GM19023 (cell line): Measurements from ENCODE around the gene GNPTG.

Experiments
- ATAC-seq: cut with Tn5 transposase; IDR thresholded peaks from one replicate; pipeline ENCODE4 v1.9.1; 2021; ENCODE audit warnings: mild to moderate bottlenecking, moderate library complexity; ENCODE audit not compliant: unreplicated experiment

GNPTG gene

DNA sequence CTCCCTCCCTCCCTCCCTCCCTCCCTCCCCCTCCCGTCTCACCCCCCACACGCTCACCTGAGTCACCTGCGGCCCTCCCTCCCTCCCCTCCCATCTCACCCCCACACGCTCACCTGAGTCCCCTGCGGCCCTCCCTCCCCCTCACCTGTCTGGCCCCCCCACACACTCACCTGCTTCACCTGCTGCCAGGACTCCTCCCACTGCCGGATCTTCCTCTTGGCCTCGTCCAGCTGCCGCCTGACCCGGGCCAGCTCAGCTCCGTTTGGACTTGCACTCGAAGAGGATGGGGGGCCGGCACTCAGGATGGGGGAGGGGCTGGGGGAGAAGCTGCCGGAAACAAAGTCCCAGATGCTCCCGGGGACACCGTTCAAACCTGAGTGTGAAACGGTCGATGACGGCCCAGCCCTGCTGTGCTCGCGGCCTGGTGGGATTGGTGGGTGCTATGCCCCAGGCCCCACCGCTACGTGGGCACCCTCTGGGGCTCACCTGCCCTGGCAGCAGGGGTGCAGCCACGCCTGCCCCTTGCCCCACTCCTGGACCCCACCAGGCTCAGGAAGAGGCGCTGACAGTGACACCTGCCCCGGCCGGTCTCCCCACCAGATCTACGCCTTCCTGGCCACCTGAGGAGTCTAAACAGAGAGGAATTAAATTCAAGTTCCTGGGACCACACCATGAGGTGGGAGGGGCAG lies 15.9 kb downstream of the GNPTG start:
- ATAC-seq: no peak

DNA sequence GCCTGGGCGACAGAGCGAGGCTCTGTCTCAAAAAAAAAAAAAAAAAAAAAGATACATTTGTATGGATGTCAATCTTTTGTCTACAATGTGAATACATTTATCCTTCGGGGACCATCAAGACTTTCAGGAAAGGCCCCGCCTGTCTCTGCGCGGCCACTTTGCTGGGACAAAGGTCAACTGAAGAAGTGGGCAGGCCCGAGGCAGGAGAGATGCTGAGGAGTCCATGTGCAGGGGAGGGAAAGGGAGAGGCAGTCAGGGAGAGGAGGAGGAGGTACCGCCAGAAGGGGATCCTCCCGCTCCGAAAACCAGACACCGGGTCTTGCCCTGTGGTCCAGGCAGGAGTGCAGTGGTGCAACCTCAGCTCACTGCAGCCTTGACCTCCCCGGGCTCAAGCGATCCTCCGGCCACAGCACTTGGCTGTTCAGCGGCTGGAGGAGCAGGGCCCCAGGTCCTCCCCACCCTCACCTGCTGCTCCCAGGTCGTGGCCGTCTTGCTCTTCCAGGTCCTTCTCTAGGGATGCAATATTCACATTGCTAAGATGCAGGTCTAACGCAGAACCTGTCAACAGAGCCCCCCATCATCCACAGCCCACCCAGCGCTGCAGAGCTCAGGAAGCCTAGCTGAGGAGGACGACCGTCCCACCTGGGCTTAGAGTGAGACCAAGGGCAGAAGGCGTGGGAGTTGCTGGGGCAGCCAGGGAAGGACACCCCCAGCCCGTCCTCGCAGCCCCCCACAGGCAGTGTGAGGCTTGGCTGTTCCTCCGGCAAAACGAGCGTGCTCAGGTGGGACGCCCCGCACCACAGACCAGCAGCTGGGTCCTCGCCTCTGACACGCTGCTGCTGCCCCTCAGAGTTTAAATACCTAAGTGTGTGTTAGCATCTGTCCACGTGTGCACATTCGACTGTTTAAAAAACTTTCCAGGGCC lies 19.6 kb downstream of the GNPTG start:
- no peak for ATAC-seq

DNA sequence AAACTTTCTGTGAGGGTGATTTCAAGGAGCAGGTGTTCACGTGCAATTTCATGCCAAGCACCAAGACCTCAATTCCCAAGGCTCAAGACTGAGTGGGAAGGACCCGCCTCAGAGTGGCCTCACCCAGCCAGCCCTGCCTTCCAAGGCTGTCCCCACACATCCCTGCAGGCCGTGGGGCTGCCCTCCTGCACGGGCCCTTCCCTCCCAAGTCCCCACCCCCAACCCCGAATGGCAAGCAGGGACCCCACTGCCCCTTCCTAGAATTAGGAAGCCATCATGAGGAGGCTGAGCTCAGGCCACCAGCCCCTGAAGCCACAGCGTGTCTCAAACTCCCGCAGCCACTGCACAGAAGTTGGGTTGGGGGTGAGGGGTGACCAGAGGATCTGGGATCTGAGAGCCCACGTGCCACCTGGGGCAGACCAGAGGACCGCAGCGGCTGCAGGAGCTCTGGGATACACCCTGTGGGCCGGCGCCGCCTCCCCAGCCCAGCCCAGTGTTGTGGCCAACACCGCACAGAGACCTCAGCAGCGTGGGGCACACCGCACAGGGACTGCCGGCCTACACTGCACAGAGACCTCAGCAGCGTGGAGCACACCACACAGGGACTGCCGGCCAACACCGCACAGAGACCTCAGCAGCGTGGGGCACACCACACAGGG lies 20.7 kb downstream of the GNPTG start:
- no peak for ATAC-seq

DNA sequence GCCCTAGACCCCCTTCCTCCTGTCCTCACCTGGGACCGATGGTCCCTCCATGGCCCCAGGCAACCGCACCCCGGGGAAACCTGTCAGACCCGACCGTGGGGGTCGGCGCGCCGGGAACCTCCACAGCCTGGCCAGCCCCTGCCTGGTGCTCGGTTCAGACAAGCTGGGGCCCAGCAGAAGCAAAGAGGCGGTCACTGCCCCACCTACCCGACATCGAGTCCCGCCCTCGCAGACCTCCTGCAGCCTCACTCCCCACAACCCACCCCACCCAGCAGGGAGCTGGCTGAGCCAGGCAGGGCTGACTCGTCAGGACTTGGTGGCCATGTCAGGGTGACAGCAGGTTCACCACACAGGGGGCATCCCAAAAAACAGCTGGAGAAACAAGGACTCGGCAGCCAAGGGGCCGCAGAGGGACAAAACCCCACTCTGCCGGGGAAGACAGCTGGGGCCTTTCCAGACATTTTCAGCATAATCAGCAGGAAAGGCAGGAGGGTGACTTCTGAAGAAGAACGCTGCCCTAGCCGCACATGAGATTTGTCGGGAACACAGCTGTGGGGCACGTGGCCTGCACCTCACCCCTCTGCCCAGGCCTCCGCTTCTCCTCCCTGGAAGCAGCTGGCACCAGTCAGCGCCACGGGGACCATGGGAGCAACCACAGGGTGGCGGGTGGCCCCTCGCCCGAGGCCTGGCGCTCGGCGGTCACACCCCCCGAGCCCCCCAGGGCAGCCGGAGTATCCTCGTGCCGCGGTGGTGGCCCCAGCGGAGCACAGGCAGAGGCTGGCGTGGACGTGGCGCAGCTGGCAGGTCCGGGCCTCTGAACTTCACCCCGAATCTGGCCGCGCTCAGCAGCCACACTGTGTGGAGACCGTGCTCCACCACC lies 22.9 kb downstream of the GNPTG start:
- no peak for ATAC-seq

DNA sequence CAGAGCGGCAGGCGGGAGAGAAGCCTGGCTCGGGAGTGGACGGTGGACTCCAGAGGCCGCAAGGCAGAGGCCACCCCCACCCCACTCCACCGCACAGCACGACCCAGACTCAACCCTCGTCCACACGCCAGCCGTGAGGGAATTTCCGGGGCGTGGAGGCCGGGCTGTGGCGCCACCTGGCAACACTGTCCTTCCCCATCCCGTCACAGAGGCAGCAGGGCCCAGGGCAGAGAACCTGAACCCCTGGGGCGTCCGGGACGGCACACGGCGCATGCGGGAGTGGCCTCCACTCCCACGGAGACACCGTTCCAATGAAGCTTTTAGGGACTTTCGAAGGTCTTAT lies 23.5 kb downstream of the GNPTG start:
- no peak for ATAC-seq

DNA sequence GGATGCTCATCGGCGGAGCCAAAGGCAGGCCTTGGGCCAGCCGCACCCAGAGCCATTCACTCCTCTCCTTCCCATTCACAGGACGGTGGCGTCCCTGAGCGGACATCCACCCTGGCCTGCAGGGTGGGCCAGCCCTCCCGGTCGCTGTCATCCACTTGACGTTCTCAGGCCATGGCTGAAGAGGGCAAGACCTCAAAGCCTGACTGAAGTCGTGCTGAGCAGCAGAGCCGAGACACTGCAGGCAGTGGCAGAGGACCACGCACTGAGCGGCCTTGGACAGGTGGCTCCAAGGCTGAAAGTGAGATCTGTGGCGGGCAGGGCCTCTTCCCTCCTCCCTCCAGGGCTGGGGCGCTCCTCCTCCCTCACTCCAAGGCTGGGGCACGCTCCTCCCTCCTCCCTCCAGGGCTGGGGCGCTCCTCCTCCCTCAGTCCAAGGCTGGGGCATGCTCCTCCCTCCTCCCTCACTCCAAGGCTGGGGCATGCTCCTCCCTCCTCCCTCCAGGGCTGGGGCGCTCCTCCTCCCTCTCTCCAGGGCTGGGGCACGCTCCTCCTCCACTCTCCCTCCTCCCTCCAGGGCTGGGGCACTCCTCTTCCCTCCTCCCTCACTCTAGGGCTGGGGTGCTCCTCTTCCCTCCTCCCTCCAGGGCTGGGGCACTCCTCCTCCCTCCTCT lies 24.1 kb downstream of the GNPTG start:
- ATAC-seq: no peak

DNA sequence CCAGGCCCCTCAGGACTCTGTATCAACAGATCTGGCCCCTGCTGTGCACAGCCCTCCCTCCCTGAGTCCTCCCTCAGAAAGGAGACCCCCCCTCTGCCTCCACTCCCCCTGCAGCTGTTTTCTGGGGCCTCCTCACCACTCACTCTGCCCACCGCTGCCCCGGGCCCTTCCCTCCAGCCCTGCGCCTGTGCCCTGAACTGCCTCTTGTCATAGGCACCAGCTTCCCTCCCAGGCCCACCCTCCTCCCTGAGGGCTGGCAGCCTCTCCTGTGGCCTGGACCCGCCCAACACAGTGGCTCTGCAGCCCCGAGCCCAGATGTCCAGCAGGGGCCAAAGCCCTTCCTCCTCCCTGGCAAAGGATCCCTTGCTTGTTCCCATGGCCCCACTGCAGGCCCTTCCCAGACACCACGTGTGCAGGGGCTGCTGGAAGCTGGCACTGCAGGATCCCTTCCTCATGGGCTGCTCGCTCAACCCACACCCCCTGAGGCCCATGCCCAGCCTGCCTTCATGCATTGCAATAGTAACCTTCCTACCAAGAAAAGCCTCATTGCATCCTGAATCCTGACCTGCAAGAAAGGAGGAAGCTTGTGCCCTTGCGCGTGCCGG lies 25.8 kb downstream of the GNPTG start:
- ATAC-seq: no peak

DNA sequence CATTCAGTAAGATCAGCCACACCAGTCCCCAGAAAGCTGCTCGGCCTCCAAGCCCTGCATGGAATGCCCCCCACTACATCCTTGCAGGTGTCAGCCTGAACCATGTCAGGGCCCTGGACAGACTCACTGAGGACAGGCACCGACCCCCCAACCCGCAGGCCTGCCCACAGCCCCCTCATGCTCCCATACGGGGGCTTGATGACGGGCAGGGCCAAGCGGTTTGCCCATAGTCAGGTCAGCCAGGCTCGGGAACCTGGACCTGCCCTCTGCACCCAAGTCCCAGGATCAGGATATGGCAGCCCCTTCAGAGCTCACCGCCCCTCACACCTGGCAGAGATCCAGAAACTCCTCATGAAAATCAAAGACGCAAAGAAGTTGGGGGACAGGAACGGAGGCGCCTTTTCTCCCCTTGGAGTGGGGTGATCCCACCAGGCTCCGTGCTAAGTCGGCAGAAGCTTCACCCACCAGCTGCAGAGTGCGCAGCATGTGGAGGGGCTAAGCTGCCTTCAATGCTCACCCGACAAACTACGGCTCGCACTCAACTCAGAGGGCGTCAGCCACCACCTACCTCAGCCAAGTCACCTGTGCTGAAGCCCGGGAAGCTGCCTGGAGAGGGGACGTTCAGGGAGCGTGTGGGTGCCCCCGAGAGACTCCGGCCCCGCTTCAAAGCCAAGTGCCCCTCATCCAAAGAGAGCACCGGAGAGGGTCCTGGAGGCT lies 26.5 kb downstream of the GNPTG start:
- ATAC-seq: no peak

DNA sequence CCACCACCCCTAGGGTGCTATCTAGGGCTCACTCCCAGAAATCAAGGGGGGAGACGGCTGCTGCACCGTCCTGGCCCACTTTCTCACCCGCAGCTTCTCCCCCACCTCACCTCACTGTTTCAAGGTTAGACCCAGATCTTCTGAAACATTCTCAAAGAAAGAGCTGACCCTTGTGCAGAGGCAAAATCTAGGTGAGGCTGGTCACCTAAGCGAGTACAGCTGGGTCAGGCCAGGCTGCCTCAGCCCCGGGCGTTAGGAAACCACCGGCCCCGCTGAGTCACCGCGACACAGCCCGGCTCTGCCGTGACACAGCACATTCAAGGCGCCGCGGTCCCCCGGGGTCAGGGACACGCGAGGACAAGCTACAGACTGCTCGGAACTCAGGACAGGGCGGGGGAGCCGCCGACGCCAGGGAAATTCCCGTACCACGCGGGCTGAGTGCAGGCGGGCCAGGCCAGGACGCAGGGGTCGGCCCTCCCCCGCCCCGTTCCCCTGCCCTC lies 27.1 kb downstream of the GNPTG start:
- peak; percentile 44 for ATAC-seq

DNA sequence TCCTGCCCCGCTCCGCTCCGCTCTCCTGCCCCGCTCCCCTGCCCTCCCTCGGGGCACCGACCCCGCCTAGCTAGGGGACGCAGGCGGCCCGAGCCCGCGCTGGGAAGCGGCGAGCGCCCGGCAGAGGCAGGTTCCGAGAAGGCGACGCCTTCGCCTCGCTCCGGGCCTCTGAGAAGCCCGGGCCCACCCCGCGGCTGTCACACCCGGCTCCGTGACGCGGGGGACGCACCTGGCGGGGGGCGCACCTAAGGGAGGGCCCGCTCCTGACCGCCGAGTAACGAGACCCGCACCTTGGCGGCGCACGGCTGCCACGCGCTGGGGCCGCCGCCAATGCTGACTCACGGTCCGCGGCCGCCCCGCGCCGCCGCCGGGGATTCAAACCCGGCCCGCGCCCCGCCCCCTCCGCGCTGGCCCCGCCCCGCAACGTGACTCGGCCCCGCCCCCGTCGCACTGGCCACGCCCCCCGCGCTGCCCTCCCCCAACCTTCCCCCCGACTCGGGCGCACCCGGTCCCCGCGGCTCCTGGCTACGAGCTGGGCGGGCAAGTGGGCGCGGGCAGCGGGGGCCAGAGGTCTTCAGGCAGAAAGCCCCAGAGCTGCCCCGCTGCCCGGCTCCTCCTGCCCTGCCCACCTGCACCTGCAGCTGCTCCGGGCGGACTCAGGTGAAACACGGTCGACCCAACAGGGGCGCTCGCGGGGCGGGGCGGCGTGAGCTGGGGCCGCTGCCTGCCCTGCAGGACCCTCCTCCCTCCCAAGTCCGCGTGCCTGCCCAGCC lies 27.8 kb downstream of the GNPTG start:
- peak; percentile 55 for ATAC-seq

DNA sequence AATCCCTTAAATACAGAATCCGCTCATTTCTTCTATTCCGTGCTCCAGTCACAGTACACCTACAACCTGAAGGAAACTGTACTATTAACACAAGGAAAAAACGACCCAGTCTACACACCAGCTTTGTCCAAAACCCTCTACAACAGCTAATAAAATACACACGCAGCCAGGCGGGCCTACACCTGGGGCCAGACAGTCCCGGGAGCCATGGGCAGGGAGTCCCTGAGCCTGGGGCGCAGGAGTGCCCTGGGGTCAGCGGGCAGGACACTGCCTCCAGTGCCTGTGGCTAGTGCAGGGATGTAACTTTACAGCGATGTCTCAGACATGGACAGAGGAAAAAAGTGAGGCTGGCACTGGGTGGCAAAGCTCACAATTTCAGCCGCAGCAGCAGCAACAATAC lies 28.5 kb downstream of the GNPTG start:
- ATAC-seq: no peak

DNA sequence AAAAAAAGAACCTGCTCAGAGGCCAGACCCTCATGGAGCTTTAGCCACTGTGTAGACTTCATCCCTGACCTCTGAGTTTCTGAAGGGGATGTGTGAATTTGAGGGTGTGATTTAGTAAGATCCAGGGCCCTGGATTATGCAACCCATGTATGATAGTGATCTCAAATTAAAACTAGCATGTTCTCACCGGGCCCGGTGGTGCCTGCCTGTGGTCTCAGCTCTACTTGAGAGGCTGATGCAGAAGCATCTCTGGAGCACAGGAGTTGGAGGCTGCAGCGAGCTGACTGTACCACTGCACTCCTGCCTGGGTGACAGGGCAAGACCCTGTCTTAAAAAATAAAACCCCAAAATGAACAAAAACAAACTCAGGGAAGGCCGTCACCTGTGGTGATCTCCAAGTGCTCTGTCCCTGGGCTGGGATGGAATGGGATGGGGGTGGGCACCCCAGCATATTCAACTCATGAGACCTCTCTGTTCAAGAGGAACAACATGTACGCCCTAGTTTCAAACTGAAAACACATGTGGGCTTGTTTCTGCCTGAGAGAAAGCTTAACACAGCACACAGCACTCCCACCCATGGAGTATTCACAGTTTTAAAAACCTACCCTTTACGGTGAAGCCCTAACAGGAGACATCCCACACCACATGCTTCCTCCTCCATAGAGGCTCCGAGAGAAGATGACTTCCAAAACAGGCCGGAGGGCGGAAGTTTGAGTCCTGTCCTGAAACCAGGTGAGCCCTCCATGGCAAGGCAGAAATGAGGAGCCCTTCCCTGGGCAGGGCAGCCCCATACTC lies 30.1 kb downstream of the GNPTG start:
- no peak for ATAC-seq

DNA sequence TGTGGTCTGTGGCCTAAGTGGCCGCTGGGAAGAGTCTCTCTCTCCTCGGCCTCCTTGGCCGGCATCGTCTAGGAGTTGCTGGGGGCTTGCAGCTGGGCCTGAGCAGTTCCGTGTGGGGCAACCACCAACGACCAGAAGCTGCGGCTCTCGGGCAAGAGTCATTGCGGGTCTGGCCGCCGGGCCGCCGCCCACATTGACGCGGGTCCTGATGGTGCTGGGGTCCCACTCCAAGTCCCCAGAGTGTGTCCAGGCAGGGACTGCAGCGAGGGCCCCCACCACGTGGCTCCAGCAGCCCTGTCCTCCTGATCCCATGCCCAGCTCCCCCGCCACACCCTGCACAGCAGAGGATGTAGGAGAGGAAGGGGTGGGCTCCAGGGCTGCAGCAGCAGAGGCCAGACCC lies 31.8 kb downstream of the GNPTG start:
- no peak for ATAC-seq

DNA sequence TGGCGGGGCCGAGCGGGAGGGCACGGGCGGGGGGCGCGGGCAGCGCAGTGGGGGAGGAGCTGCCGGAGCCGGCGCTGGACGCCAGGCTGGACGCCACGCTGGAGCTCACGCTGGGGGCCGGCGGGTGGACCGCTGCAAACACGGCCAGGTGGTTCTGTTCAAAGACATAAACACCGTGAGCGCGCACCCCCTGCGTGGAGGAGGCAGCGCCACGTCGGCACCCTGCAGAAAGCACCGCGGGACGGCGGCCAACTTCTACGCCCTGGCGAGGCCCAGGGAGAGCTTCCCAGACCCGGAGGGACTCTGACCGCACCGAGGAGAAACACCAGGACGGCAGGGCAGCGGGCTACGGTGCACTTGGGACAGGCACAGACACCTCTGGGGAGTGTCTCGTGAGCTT lies 33.5 kb downstream of the GNPTG start:
- ATAC-seq: no peak

DNA sequence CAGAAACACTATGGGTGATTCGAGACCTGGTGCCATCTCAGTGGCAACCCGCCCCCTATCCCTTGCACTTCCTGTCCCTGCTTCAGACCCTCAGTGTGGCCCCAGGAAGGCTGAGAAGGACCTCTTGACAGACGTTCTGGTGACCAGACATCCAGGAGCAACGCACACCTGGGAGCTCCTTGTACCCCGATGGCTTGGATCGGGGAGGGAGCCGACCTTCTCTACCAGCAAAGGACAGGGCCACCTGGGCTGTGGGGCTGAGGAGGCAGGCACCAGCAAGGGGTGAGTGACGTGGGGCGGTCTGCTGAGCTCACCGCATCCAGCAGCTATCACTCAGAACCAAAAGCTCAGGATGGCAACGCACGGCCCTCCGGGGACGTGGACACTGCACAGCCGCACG lies 35.6 kb downstream of the GNPTG start:
- no peak for ATAC-seq

DNA sequence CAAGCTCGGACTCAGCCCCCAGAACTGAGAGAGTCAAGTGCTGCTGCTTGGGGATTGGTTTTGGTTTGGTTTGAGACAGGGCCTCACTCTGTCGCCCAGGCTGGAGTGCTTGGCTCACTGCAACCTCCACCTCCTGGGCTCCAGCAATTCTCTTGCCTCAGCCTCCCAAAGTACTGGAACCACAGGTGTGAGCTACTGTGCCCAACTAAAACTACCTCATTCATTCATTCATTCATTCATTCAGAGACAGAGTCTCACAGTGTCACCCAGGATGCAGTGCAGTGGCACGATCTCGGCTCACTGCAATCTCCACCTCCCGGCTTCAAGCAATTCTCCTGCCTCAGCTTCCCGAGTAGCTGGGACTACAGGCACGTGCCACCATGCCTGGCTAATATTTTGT lies 38.0 kb downstream of the GNPTG start:
- ATAC-seq: no peak

DNA sequence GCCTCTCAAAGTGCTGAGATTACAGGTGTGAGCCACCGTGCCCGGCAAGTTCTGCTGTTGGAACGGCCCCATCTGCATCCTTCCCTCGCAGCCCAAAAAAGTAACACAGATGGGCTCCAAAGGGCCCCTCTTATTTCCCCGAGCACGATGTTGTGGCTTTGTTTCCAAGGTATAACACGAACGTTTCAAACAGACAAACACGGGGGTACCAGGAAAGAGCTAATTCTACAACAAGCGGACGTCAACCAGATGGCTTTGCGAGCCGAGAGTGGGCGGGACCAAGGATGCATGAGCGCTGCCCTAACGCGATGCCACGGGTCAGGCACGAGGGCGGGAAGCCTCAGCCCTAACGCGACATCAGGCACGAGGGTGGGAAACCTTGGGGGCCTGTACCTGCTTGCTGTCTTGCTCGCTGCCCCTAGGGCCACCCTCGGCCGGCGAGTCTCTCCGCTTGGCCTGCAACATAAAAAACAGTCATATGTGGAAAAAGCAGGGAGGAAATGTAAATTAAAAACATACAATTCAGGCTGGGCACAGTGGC lies 38.6 kb downstream of the GNPTG start:
- ATAC-seq: no peak
